22Rv1 (cell line): ENCODE results near the gene CA14.
A peak's percentile ranks its signal among the peaks of the same experiment; 100 is the strongest.

ENCODE experiments used
- H3K27ac ChIP-seq: fragments of 450-650 bp; 2 replicates; pipeline ENCODE4 v1.5.1; 2017
- CTCF ChIP-seq: fragments of 450-650 bp; IDR thresholded peaks from 2 replicates; pipeline ENCODE4 v1.5.1; 2017; ENCODE audit warnings: mild to moderate bottlenecking
- ZFX ChIP-seq: fragments of 450-650 bp; IDR thresholded peaks from 2 replicates; pipeline ENCODE4 v1.6.1; 2017; ENCODE audit warnings: antibody characterized with exemption, borderline replicate concordance

The CA14 gene

GRCh38 chr1:150271291-150271959 lies 13.9 kb downstream of the CA14 start:
- no peak overlapping the region for H3K27ac ChIP-seq
- TF ChIP-seq CTCF (no peak), ZFX (no peak)

- no peak for TF ChIP-seq ZFX
- no peak for TF ChIP-seq CTCF
These were observed 15.7 kb downstream of the CA14 start for GRCh38 chr1:150273311-150273710.

GRCh38 chr1:150280138-150280707 lies 22.6 kb downstream of the CA14 start:
- H3K27ac ChIP-seq = peak overlapping the region; percentile 89
- no peak for TF ChIP-seq ZFX
- TF ChIP-seq CTCF = no peak

More at GRCh38 chr1:150273311-150273710, 15.7 kb downstream of the CA14 start:
- no peak overlapping the region for H3K27ac ChIP-seq

GRCh38 chr1:150281221-150281757 lies 23.7 kb downstream of the CA14 start:
- peak; percentile 90 for TF ChIP-seq CTCF
- TF ChIP-seq ZFX = no peak
- H3K27ac ChIP-seq = peak overlapping the region; percentile 89

GRCh38 chr1:150281758-150282557 lies 24.4 kb downstream of the CA14 start, which contains the start of gene CIART:
Gene CIART, plus strand, starts transcription at chr1:150282554. Its CDS starts 714 bp downstream, at chr1:150283268.
- peak within 1 kb of the TSS; percentile 89 for H3K27ac ChIP-seq
- TF ChIP-seq CTCF (no peak), ZFX (no peak)

- peak overlapping the region; percentile 89 for H3K27ac ChIP-seq
- TF ChIP-seq ZFX = no peak
- TF ChIP-seq CTCF = no peak
These were observed 25.0 kb downstream of the CA14 start for GRCh38 chr1:150282558-150282958.

- TF ChIP-seq CTCF (no peak), ZFX (no peak)
These were observed 25.7 kb downstream of the CA14 start for GRCh38 chr1:150283260-150283659.

More at GRCh38 chr1:150283260-150283659, 25.7 kb downstream of the CA14 start:
- H3K27ac ChIP-seq = no peak overlapping the region; the same call in 1 of the 2 replicates
